ENCODE data around the gene SYCE3.

The SYCE3 gene

GRCh38 chr22:50518606-50519005, 44.1 kb downstream of the SYCE3 start:
- H3K4me1 Mint-ChIP-seq = peaks cover 17% of the 10 kb centered on the region
- H3K36me3 Mint-ChIP-seq = peaks cover 54% of the 10 kb centered on the region
- no peak for ATAC-seq
- no peak overlapping the region for H3K27ac Mint-ChIP-seq
- no peaks in the 10 kb centered on the region for H3K9me3 Mint-ChIP-seq
- H3K4me3 Mint-ChIP-seq = no peak overlapping the region
- H3K27me3 Mint-ChIP-seq = no peaks in the 10 kb centered on the region

- Mint-ChIP-seq H3K27ac (no peak overlapping the region), H3K27me3 (no peaks in the 10 kb centered on the region), H3K9me3 (no peaks in the 10 kb centered on the region)
Observed at GRCh38 chr22:50517495-50518260, 45.0 kb downstream of the SYCE3 start.

GRCh38 chr22:50516891-50517290, 45.8 kb downstream of the SYCE3 start:
- Mint-ChIP-seq H3K36me3 (peaks cover 56% of the 10 kb centered on the region), H3K9me3 (no peaks in the 10 kb centered on the region)

More at GRCh38 chr22:50517495-50518260, 45.0 kb downstream of the SYCE3 start:
- no peak overlapping the region for H3K4me3 Mint-ChIP-seq
- peaks cover 17% of the 10 kb centered on the region for H3K4me1 Mint-ChIP-seq
- no peak for ATAC-seq
- H3K36me3 Mint-ChIP-seq = peaks cover 54% of the 10 kb centered on the region

GRCh38 chr22:50516068-50516467, 46.7 kb downstream of the SYCE3 start:
- no peak overlapping the region for H3K27ac Mint-ChIP-seq
- ATAC-seq = no peak
- no peaks in the 10 kb centered on the region for H3K9me3 Mint-ChIP-seq
- H3K4me3 Mint-ChIP-seq = no peak overlapping the region
- H3K27me3 Mint-ChIP-seq = no peaks in the 10 kb centered on the region
- H3K4me1 Mint-ChIP-seq = peaks cover 23% of the 10 kb centered on the region
- peaks cover 51% of the 10 kb centered on the region for H3K36me3 Mint-ChIP-seq

More at GRCh38 chr22:50516891-50517290, 45.8 kb downstream of the SYCE3 start:
- Mint-ChIP-seq H3K27me3 (no peaks in the 10 kb centered on the region), H3K27ac (no peak overlapping the region), H3K4me3 (no peak overlapping the region), H3K4me1 (peaks cover 23% of the 10 kb centered on the region)
- ATAC-seq = no peak

- H3K36me3 Mint-ChIP-seq = peaks cover 32% of the 10 kb centered on the region
- H3K9me3 Mint-ChIP-seq = no peaks in the 10 kb centered on the region
- peaks cover 37% of the 10 kb centered on the region for H3K4me1 Mint-ChIP-seq
- H3K27me3 Mint-ChIP-seq = no peaks in the 10 kb centered on the region
- no peak overlapping the region for H3K4me3 Mint-ChIP-seq
- no peak overlapping the region for H3K27ac Mint-ChIP-seq
- no peak for ATAC-seq
Observed at GRCh38 chr22:50513175-50513574, 49.5 kb downstream of the SYCE3 start.

GRCh38 chr22:50508897-50509296, 53.8 kb downstream of the SYCE3 start:
- no peak for ATAC-seq
- peak overlapping the region; percentile 99 for H3K4me3 Mint-ChIP-seq
- peaks cover 15% of the 10 kb centered on the region for H3K36me3 Mint-ChIP-seq
- H3K9me3 Mint-ChIP-seq = no peaks in the 10 kb centered on the region
- peak overlapping the region; percentile 94 for H3K27ac Mint-ChIP-seq
- peaks cover 36% of the 10 kb centered on the region for H3K4me1 Mint-ChIP-seq
- H3K27me3 Mint-ChIP-seq = no peaks in the 10 kb centered on the region

- peak within 1 kb of the TSS; percentile 94 for H3K27ac Mint-ChIP-seq
- peak; percentile 81 for ATAC-seq
- peaks cover 15% of the 10 kb centered on the region for H3K36me3 Mint-ChIP-seq
- peak within 1 kb of the TSS; percentile 99 for H3K4me3 Mint-ChIP-seq
- no peaks in the 10 kb centered on the region for H3K27me3 Mint-ChIP-seq
- no peaks in the 10 kb centered on the region for H3K9me3 Mint-ChIP-seq
- H3K4me1 Mint-ChIP-seq = peaks cover 36% of the 10 kb centered on the region
Observed at GRCh38 chr22:50507991-50508884, 54.5 kb downstream of the SYCE3 start, which contains the start of gene NCAPH2. TSS of gene NCAPH2 (plus strand) at chr22:50508224. CDS start at chr22:50508338, 114 bp downstream.

- H3K36me3 Mint-ChIP-seq = peaks cover 13% of the 10 kb centered on the region
- no peaks in the 10 kb centered on the region for H3K27me3 Mint-ChIP-seq
- H3K9me3 Mint-ChIP-seq = no peaks in the 10 kb centered on the region
- H3K27ac Mint-ChIP-seq = peak within 1 kb of the TSS; percentile 94
- peak; percentile 89 for ATAC-seq
- peaks cover 35% of the 10 kb centered on the region for H3K4me1 Mint-ChIP-seq
- H3K4me3 Mint-ChIP-seq = peak within 1 kb of the TSS; percentile 99
Observed at GRCh38 chr22:50507421-50507990, 55.2 kb downstream of the SYCE3 start, which contains the start of gene LMF2. TSS of gene LMF2 (minus strand) at chr22:50507702. CDS start at chr22:50507675, 27 bp downstream.

- Mint-ChIP-seq H3K27ac (peak overlapping the region; percentile 94), H3K9me3 (no peaks in the 10 kb centered on the region), H3K4me1 (peaks cover 30% of the 10 kb centered on the region), H3K4me3 (peak overlapping the region; percentile 91), H3K36me3 (peaks cover 8% of the 10 kb centered on the region), H3K27me3 (no peaks in the 10 kb centered on the region)
- ATAC-seq = no peak
Observed at GRCh38 chr22:50506611-50507420, 55.9 kb downstream of the SYCE3 start.

GRCh38 chr22:50505776-50506610, 56.7 kb downstream of the SYCE3 start:
- ATAC-seq = no peak
- no peak overlapping the region for H3K27ac Mint-ChIP-seq
- H3K4me3 Mint-ChIP-seq = peak overlapping the region; percentile 91
- no peaks in the 10 kb centered on the region for H3K9me3 Mint-ChIP-seq
- H3K27me3 Mint-ChIP-seq = no peaks in the 10 kb centered on the region
- H3K36me3 Mint-ChIP-seq = peaks cover 8% of the 10 kb centered on the region
- peaks cover 30% of the 10 kb centered on the region for H3K4me1 Mint-ChIP-seq

GRCh38 chr22:50505276-50505775, 57.4 kb downstream of the SYCE3 start:
- Mint-ChIP-seq H3K27ac (no peak overlapping the region), H3K4me1 (peaks cover 30% of the 10 kb centered on the region), H3K36me3 (peaks cover 8% of the 10 kb centered on the region), H3K9me3 (no peaks in the 10 kb centered on the region), H3K27me3 (no peaks in the 10 kb centered on the region), H3K4me3 (no peak overlapping the region)
- no peak for ATAC-seq

- no peak overlapping the region for H3K4me3 Mint-ChIP-seq
- H3K9me3 Mint-ChIP-seq = no peaks in the 10 kb centered on the region
- no peak for ATAC-seq
- peaks cover 8% of the 10 kb centered on the region for H3K36me3 Mint-ChIP-seq
- H3K27ac Mint-ChIP-seq = no peak overlapping the region
- no peaks in the 10 kb centered on the region for H3K27me3 Mint-ChIP-seq
- H3K4me1 Mint-ChIP-seq = peaks cover 28% of the 10 kb centered on the region
Observed at GRCh38 chr22:50504369-50505211, 58.1 kb downstream of the SYCE3 start.

Measured in stimulated activated memory B cell treated with anti-CD40 and anti-IgM and Interleukin-4, amounts not matched to agents 10 μg/mL and 1 μg/mL and 100 μg/mL, for 72 hours (primary cell).